ENCODE results near the gene DHX34.

DHX34 gene

DNA sequence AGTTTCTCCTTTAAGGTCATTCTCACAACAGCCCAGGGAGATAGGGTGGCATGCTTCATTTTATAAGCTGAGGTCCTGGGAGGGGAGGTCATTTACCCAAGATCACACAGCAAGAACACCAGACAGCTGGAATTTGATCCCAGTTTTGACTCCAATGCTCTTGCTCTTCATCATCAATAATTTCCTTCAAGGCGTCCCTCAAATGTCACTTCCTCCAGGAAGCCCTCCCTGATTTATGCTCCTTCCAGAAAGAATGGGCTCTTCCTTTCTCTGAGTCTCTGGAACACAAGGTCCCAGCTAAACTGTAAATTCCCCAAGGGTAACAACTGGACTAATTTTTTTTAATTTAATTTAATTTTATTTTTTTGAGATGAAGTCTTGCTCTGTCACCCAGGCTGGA lies 4.7 kb upstream of the DHX34 start:
- TF ChIP-seq, protein P1, sequence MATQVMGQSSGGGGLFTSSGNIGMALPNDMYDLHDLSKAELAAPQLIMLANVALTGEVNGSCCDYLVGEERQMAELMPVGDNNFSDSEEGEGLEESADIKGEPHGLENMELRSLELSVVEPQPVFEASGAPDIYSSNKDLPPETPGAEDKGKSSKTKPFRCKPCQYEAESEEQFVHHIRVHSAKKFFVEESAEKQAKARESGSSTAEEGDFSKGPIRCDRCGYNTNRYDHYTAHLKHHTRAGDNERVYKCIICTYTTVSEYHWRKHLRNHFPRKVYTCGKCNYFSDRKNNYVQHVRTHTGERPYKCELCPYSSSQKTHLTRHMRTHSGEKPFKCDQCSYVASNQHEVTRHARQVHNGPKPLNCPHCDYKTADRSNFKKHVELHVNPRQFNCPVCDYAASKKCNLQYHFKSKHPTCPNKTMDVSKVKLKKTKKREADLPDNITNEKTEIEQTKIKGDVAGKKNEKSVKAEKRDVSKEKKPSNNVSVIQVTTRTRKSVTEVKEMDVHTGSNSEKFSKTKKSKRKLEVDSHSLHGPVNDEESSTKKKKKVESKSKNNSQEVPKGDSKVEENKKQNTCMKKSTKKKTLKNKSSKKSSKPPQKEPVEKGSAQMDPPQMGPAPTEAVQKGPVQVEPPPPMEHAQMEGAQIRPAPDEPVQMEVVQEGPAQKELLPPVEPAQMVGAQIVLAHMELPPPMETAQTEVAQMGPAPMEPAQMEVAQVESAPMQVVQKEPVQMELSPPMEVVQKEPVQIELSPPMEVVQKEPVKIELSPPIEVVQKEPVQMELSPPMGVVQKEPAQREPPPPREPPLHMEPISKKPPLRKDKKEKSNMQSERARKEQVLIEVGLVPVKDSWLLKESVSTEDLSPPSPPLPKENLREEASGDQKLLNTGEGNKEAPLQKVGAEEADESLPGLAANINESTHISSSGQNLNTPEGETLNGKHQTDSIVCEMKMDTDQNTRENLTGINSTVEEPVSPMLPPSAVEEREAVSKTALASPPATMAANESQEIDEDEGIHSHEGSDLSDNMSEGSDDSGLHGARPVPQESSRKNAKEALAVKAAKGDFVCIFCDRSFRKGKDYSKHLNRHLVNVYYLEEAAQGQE (IDR thresholded peaks at IDR 0.05; ENCODE audit: low read depth) = no peak
- no peak for TF ChIP-seq EGR1 (IDR thresholded peaks at IDR 0.05)

DNA sequence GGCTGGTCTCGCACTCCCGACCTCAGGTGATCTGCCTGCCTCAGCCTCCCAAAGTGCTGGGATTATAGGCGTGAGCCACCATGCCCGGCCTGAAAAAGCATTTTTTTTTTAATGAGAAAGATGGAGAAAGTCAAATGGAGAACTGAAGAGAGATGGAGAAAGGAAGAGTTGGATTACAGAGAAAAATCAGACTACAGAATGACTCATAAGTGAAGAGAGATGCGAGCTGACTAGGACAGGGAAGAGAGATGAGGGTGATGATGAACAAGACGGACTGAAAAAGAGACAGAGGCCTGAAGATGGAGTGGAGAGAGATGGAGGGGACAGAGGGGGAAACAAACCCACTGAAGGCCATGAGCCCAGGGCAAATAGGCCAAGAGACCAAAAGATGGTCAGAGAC lies 1.5 kb downstream of the DHX34 start:
- TF ChIP-seq EGR1 (IDR thresholded peaks at IDR 0.05) (no peak), ZBTB7A (IDR thresholded peaks at IDR 0.05; ENCODE audit: low read depth) (no peak), RAD21 (IDR thresholded peaks at IDR 0.05; ENCODE audit: low read depth) (no peak), TAF1 (IDR thresholded peaks at IDR 0.05; ENCODE audit: low read depth) (no peak), NFIC (IDR thresholded peaks at IDR 0.05) (no peak)
- TF ChIP-seq, protein P1 (IDR thresholded peaks at IDR 0.05; ENCODE audit: low read depth) = no peak
- TF ChIP-seq, protein P2, sequence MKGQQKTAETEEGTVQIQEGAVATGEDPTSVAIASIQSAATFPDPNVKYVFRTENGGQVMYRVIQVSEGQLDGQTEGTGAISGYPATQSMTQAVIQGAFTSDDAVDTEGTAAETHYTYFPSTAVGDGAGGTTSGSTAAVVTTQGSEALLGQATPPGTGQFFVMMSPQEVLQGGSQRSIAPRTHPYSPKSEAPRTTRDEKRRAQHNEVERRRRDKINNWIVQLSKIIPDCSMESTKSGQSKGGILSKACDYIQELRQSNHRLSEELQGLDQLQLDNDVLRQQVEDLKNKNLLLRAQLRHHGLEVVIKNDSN (IDR thresholded peaks at IDR 0.05) = no peak

DNA sequence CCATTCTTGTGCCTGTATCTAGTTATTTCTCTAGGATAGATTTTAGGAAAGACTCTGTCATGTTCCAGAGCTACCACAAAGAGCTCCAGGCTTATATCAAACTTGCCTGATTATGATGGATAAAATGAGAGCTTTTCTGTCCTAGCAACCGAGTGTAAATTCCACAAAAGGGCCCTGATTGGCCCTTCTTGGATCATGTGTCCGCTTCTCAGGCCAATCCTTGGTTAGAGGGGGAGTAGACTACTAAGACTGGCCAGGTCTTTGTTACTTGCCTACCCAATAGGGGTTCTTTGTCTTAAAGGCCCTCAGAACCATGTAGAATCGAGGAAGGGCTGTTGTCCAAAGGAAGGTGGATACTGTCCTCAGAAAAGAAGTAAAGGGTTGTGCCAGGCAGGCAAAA lies 2.4 kb downstream of the DHX34 start:
- TF ChIP-seq, protein P2 (IDR thresholded peaks at IDR 0.05) = peak; percentile 92
- TF ChIP-seq TCF12 (IDR thresholded peaks at IDR 0.05; ENCODE audit: low read depth) = no peak
- no peak for TF ChIP-seq FOXM1 (IDR thresholded peaks at IDR 0.05; ENCODE audit: borderline replicate concordance, low read depth)
- peak; percentile 55; the same call in 1 of the 2 replicates for TF ChIP-seq CREB1 (IDR thresholded peaks at IDR 0.05; ENCODE audit: low read depth)
- no peak for TF ChIP-seq RAD21 (IDR thresholded peaks at IDR 0.05; ENCODE audit: low read depth)
- TF ChIP-seq, protein P1 (IDR thresholded peaks at IDR 0.05; ENCODE audit: low read depth) = no peak
- TF ChIP-seq TEAD4 (IDR thresholded peaks at IDR 0.05) = no peak

DNA sequence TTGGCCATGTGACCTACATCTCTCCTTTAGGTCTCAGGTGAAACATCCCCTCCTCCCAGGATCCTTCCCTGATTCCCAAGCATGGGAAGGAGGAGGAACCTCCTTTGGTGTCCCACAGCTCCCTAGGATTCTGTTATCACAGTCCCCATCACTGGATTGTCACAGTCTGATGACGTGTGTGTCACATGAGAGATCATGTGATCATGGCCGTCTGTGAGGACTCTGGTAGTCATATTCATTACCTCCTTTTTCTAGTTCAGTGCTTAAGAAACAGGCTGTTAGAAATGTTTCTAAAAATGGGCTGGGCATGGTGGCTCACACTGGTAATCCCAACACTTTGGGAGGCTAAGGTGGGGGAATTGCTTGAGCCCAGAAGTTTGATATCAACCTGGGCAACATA lies 3.0 kb downstream of the DHX34 start:
- TF ChIP-seq CEBPB (IDR thresholded peaks at IDR 0.05) = no peak
- TF ChIP-seq, protein P2 (IDR thresholded peaks at IDR 0.05) = peak; percentile 82

DNA sequence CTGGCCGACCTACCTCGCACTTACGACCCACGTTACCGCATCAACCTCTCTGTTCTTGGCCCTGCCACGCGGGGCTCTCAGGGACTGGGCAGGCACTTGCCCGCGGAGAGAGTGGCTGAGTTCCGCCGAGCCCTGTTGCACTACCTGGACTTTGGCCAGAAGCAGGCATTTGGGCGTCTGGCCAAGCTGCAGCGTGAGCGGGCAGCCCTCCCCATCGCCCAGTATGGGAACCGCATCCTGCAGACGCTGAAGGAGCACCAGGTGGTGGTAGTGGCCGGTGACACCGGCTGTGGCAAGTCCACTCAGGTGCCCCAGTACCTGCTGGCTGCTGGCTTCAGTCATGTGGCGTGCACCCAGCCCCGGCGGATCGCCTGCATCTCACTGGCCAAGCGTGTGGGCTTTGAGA lies 4.2 kb downstream of the DHX34 start:
- TF ChIP-seq FOXM1 (IDR thresholded peaks at IDR 0.05; ENCODE audit: borderline replicate concordance, low read depth) (no peak), CREB1 (IDR thresholded peaks at IDR 0.05; ENCODE audit: low read depth) (no peak), ZBTB7A (IDR thresholded peaks at IDR 0.05; ENCODE audit: low read depth) (no peak), YY1 (IDR thresholded peaks at IDR 0.05; ENCODE audit: low read depth) (no peak), CEBPB (IDR thresholded peaks at IDR 0.05) (0 out of 2 replicates have a peak, but pooled peaks have one; percentile 12), TCF12 (IDR thresholded peaks at IDR 0.05; ENCODE audit: low read depth) (peak; percentile 77), TAF1 (IDR thresholded peaks at IDR 0.05; ENCODE audit: low read depth) (no peak), NFIC (IDR thresholded peaks at IDR 0.05) (peak; percentile 96), RAD21 (IDR thresholded peaks at IDR 0.05; ENCODE audit: low read depth) (peak; percentile 24; the same call in 1 of the 2 replicates), TEAD4 (IDR thresholded peaks at IDR 0.05) (peak; percentile 67), EGR1 (IDR thresholded peaks at IDR 0.05) (no peak), EP300 (IDR thresholded peaks at IDR 0.05; ENCODE audit: borderline replicate concordance) (peak; percentile 55; the same call in 1 of the 2 replicates)
- TF ChIP-seq, protein P3, sequence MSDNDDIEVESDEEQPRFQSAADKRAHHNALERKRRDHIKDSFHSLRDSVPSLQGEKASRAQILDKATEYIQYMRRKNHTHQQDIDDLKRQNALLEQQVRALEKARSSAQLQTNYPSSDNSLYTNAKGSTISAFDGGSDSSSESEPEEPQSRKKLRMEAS (IDR thresholded peaks at IDR 0.05) = peak; percentile 75
- TF ChIP-seq, protein P2 (IDR thresholded peaks at IDR 0.05) = peak; percentile 48
- TF ChIP-seq, protein P1 (IDR thresholded peaks at IDR 0.05; ENCODE audit: low read depth) = no peak
